ENCODE data around the gene AOPEP. TPM values are rescaled to one million over a fixed set of nuclear protein-coding genes. Genes with fewer than 3 reads are reported as not detected.
A peak's percentile ranks its signal among the peaks of the same experiment; 100 is the strongest.

AOPEP gene
- total RNA-seq, 1 experiment from 2014 or later, result 32.4 TPM

GRCh38 chr9:94982211-94982610, 255.7 kb downstream of the AOPEP start:
- Mint-ChIP-seq H3K4me1 (ENCODE audit: insufficient read depth, unreplicated experiment) (no peaks in the 10 kb centered on the region), H3K27me3 (ENCODE audit: insufficient read depth, unreplicated experiment) (no peaks in the 10 kb centered on the region), H3K36me3 (ENCODE audit: insufficient read depth, unreplicated experiment) (peaks cover 6% of the 10 kb centered on the region), H3K9me3 (ENCODE audit: unreplicated experiment) (no peaks in the 10 kb centered on the region), H3K27ac (ENCODE audit: low read depth, unreplicated experiment) (no peak overlapping the region), H3K4me3 (ENCODE audit: unreplicated experiment) (no peak overlapping the region)
- intact Hi-C loops (cut with micrococcal nuclease), result no loop called here
- ChIA-PET POLR2A (no interaction called here), CTCF (interaction anchor here (0.6 kb wide), 1 partner anchor 13 kb away, joined by 3 read pairs; no protein-coding TSS in a partner anchor)
- TF ChIP-seq CTCF (IDR thresholded peaks at IDR 0.05; ENCODE audit: unreplicated experiment), result no peak
- no peak for DNase-seq (ENCODE audit: unreplicated experiment)
- no TSS peak for BruUV-seq (replicated peaks)

- no peak for DNase-seq (ENCODE audit: unreplicated experiment)
- POLR2A ChIA-PET, result no interaction called here
- peaks cover 11% of the 10 kb centered on the region for H3K36me3 Mint-ChIP-seq (ENCODE audit: insufficient read depth, unreplicated experiment)
- no peaks in the 10 kb centered on the region for H3K27me3 Mint-ChIP-seq (ENCODE audit: insufficient read depth, unreplicated experiment)
- CTCF ChIA-PET, result interaction anchor here (0.7 to 1.5 kb wide), 2 partner anchors 10 to 11 kb away, joined by 3 to 5 read pairs; no protein-coding TSS in a partner anchor
- H3K4me1 Mint-ChIP-seq (ENCODE audit: insufficient read depth, unreplicated experiment), result no peaks in the 10 kb centered on the region
- H3K9me3 Mint-ChIP-seq (ENCODE audit: unreplicated experiment), result no peaks in the 10 kb centered on the region
- H3K4me3 Mint-ChIP-seq (ENCODE audit: unreplicated experiment), result no peak overlapping the region
- H3K27ac Mint-ChIP-seq (ENCODE audit: low read depth, unreplicated experiment), result no peak overlapping the region
- intact Hi-C loops (cut with micrococcal nuclease), result no loop called here
- no TSS peak for BruUV-seq (replicated peaks)
- TF ChIP-seq CTCF (IDR thresholded peaks at IDR 0.05; ENCODE audit: unreplicated experiment), result no peak
Measured at GRCh38 chr9:94983552-94983951, 257.1 kb downstream of the AOPEP start.

- no peak overlapping the region for H3K27ac Mint-ChIP-seq (ENCODE audit: low read depth, unreplicated experiment)
- ChIA-PET POLR2A (interaction anchor here (1.1 kb wide), 1 partner anchor 11 kb away, joined by 3 read pairs; no protein-coding TSS in a partner anchor), CTCF (interaction anchor here (0.6 to 1.5 kb wide), 3 partner anchors 11 to 458 kb away, joined by 3 to 5 read pairs (median 4); no protein-coding TSS in a partner anchor)
- peaks cover 17% of the 10 kb centered on the region for H3K36me3 Mint-ChIP-seq (ENCODE audit: insufficient read depth, unreplicated experiment)
- H3K4me3 Mint-ChIP-seq (ENCODE audit: unreplicated experiment), result no peak overlapping the region
- intact Hi-C loops (cut with micrococcal nuclease), result no loop called here
- no TSS peak for BruUV-seq (replicated peaks)
- no peaks in the 10 kb centered on the region for H3K27me3 Mint-ChIP-seq (ENCODE audit: insufficient read depth, unreplicated experiment)
- no peaks in the 10 kb centered on the region for H3K4me1 Mint-ChIP-seq (ENCODE audit: insufficient read depth, unreplicated experiment)
- no peak for DNase-seq (ENCODE audit: unreplicated experiment)
- H3K9me3 Mint-ChIP-seq (ENCODE audit: unreplicated experiment), result no peaks in the 10 kb centered on the region
- TF ChIP-seq CTCF (IDR thresholded peaks at IDR 0.05; ENCODE audit: unreplicated experiment), result no peak
Measured at GRCh38 chr9:94984891-94985476, 258.5 kb downstream of the AOPEP start.

- Mint-ChIP-seq H3K27me3 (ENCODE audit: insufficient read depth, unreplicated experiment) (no peaks in the 10 kb centered on the region), H3K27ac (ENCODE audit: low read depth, unreplicated experiment) (no peak overlapping the region), H3K9me3 (ENCODE audit: unreplicated experiment) (no peaks in the 10 kb centered on the region), H3K36me3 (ENCODE audit: insufficient read depth, unreplicated experiment) (peaks cover 17% of the 10 kb centered on the region), H3K4me3 (ENCODE audit: unreplicated experiment) (no peak overlapping the region), H3K4me1 (ENCODE audit: insufficient read depth, unreplicated experiment) (no peaks in the 10 kb centered on the region)
- peak; percentile 21 for DNase-seq (ENCODE audit: unreplicated experiment)
- no TSS peak for BruUV-seq (replicated peaks)
- TF ChIP-seq CTCF (IDR thresholded peaks at IDR 0.05; ENCODE audit: unreplicated experiment), result no peak
- ChIA-PET CTCF (interaction anchor here (0.6 to 1.4 kb wide), 2 partner anchors 9 to 140 kb away, joined by 3 read pairs; no protein-coding TSS in a partner anchor), POLR2A (no interaction called here)
- intact Hi-C loops (cut with micrococcal nuclease), result no loop called here
Measured at GRCh38 chr9:94985649-94986048, 259.1 kb downstream of the AOPEP start.

Measured in MCF 10A (cell line).